Tibial nerve (tissue), 4 donors: ENCODE measurements around the gene RPN2. TPM values are rescaled to one million over a fixed set of nuclear protein-coding genes. Genes with fewer than 3 reads are reported as not detected.

Experiments used
- DNase-seq, 2 donors: peaks; one replicate each; pipeline ENCODE4 v3.0.0-alpha.2; 2019; ENCODE audit warnings: low spot score in 2 of 2
- H3K27ac ChIP-seq, 4 donors: fragments of 200-600 bp; sonication (generic) in 3 of 4; one replicate each; pipeline ENCODE4 v1.5.1; 2017 to 2019; ENCODE audit warnings: mild to moderate bottlenecking in 1 of 4
- H3K27me3 ChIP-seq, 2 donors: fragments of 200-600 bp; sonication (generic) in 1 of 2; one replicate each; pipeline versions ENCODE4 v1.5.1 to v1.6.0; 2017 to 2019
- H3K36me3 ChIP-seq, 3 donors: fragments of 200-600 bp; sonication (generic); one replicate each; pipeline ENCODE4 v1.5.1; 2018 to 2019
- H3K4me1 ChIP-seq, 4 donors: fragments of 200-600 bp; sonication (generic) in 3 of 4; one replicate each; pipeline ENCODE4 v1.5.1; 2017 to 2019
- H3K4me3 ChIP-seq, 4 donors: fragments of 200-600 bp; sonication (generic) in 3 of 4; one replicate each; pipeline ENCODE4 v1.5.1; 2017 to 2019; ENCODE audit warnings: mild to moderate bottlenecking in 1 of 4, moderate library complexity in 1 of 4
- H3K9me3 ChIP-seq, 4 donors: fragments of 200-600 bp; sonication (generic) in 3 of 4; one replicate each; pipeline ENCODE4 v1.5.1; 2017 to 2019
- CTCF ChIP-seq, 5 experiments: fragments of 200-600 bp in 3 of 5; fragments of 450-650 bp in 2 of 5; sonication (generic) in 3 of 5; IDR thresholded peaks; one replicate each; pipeline ENCODE4 v1.5.1; 2016 to 2019; ENCODE audit warnings: antibody characterized with exemption in 5 of 5, mild to moderate bottlenecking in 3 of 5, moderate library complexity in 2 of 5
- EP300 ChIP-seq, 2 donors: sonication (generic); formaldehyde crosslinking; IDR thresholded peaks; one replicate each; pipeline ENCODE4 v1.6.1; 2017; ENCODE audit warnings: antibody characterized with exemption in 2 of 2, mild to moderate bottlenecking in 1 of 2
- POLR2A ChIP-seq, 2 donors: fragments of 450-650 bp; IDR thresholded peaks; one replicate each; pipeline ENCODE4 v1.6.1; 2017; ENCODE audit warnings: antibody characterized with exemption in 2 of 2, mild to moderate bottlenecking in 2 of 2, moderate library complexity in 2 of 2
- WGBS, 2 donors: methylation state at CpG; one replicate each; pipeline ENCODE4 v1.1.5; 2018; 5-methylcytosine and 5-hydroxymethylcytosine counted together
- total RNA-seq, 4 donors: library from RNA; depleted of rRNA; stranded (reverse); fragments of >200 nt; gene quantifications; one replicate each; pipeline ENCODE4 v1.1.0, GENCODE V29; 2016

RPN2 gene
- total RNA-seq, 4 donors from 2014 or later, result 87.7 to 124 (median 101) TPM

- 48% methylated on average over 6 of the region's 6 CpGs for WGBS, 2 donors
- Histone ChIP-seq H3K9me3 (no peaks in the 10 kb centered on the region), H3K36me3 (peaks cover 4 to 99% (median 45%) of the 10 kb centered on the region in 3 donors), H3K27ac (no peak overlapping the region), H3K4me1 (peaks cover 0 to 4% (median 0%) of the 10 kb centered on the region in 4 donors), H3K27me3 (no peaks in the 10 kb centered on the region), H3K4me3 (no peak overlapping the region)
- no peak for DNase-seq
- TF ChIP-seq CTCF (IDR thresholded peaks at IDR 0.05) (no peak), EP300 (IDR thresholded peaks at IDR 0.05) (no peak), POLR2A (IDR thresholded peaks at IDR 0.05) (no peak)
Observed at GRCh38 chr20:37235065-37235464, 55.9 kb downstream of the RPN2 start.

GRCh38 chr20:37236462-37236861 lies 57.3 kb downstream of the RPN2 start:
- 70 to 80% methylated on average over 4 of the region's 4 CpGs for WGBS, 2 donors
- Histone ChIP-seq H3K9me3 (no peaks in the 10 kb centered on the region), H3K4me3 (no peak overlapping the region), H3K27me3 (no peaks in the 10 kb centered on the region), H3K27ac (no peak overlapping the region), H3K36me3 (peaks cover 2 to 99% (median 42%) of the 10 kb centered on the region in 3 donors), H3K4me1 (peaks cover 0 to 10% (median 0%) of the 10 kb centered on the region in 4 donors)
- TF ChIP-seq EP300 (IDR thresholded peaks at IDR 0.05), result no peak
- no peak for TF ChIP-seq CTCF (IDR thresholded peaks at IDR 0.05)
- TF ChIP-seq POLR2A (IDR thresholded peaks at IDR 0.05), result no peak
- DNase-seq, result no peak

GRCh38 chr20:37237656-37238055 lies 58.5 kb downstream of the RPN2 start:
- no peaks in the 10 kb centered on the region for H3K27me3 ChIP-seq
- TF ChIP-seq EP300 (IDR thresholded peaks at IDR 0.05) (no peak), CTCF (IDR thresholded peaks at IDR 0.05) (no peak), POLR2A (IDR thresholded peaks at IDR 0.05) (no peak)
- DNase-seq, result no peak
- H3K27ac ChIP-seq, result no peak overlapping the region
- WGBS, 2 donors, result 89 to 93% methylated on average over 5 of the region's 5 CpGs
- H3K4me3 ChIP-seq, result no peak overlapping the region
- peaks cover 0 to 11% (median 0%) of the 10 kb centered on the region in 4 donors for H3K4me1 ChIP-seq
- H3K36me3 ChIP-seq, result peaks cover 2 to 98% (median 42%) of the 10 kb centered on the region in 3 donors
- H3K9me3 ChIP-seq, result no peaks in the 10 kb centered on the region

- WGBS, 2 donors, result 89 to 92% methylated on average over 6 of the region's 6 CpGs
- Histone ChIP-seq H3K4me3 (no peak overlapping the region), H3K4me1 (peaks cover 0 to 14% (median 0%) of the 10 kb centered on the region in 4 donors), H3K27me3 (no peaks in the 10 kb centered on the region), H3K36me3 (peaks cover 2 to 98% (median 42%) of the 10 kb centered on the region in 3 donors), H3K9me3 (no peaks in the 10 kb centered on the region), H3K27ac (no peak overlapping the region)
- no peak for DNase-seq
- TF ChIP-seq EP300 (IDR thresholded peaks at IDR 0.05), result no peak
- TF ChIP-seq POLR2A (IDR thresholded peaks at IDR 0.05), result no peak
- TF ChIP-seq CTCF (IDR thresholded peaks at IDR 0.05), result no peak
Observed at GRCh38 chr20:37238426-37238825, 59.3 kb downstream of the RPN2 start.

- peaks cover 0 to 20% (median 0%) of the 10 kb centered on the region in 4 donors for H3K4me1 ChIP-seq
- no peak for DNase-seq
- TF ChIP-seq EP300 (IDR thresholded peaks at IDR 0.05) (no peak), POLR2A (IDR thresholded peaks at IDR 0.05) (no peak), CTCF (IDR thresholded peaks at IDR 0.05) (no peak)
- H3K4me3 ChIP-seq, result no peak overlapping the region
- 86 to 92% methylated on average over 1 of the region's 1 CpG for WGBS, 2 donors
- H3K27me3 ChIP-seq, result no peaks in the 10 kb centered on the region
- H3K9me3 ChIP-seq, result no peaks in the 10 kb centered on the region
- H3K27ac ChIP-seq, result no peak overlapping the region
- H3K36me3 ChIP-seq, result peaks cover 2 to 98% (median 38%) of the 10 kb centered on the region in 3 donors
Observed at GRCh38 chr20:37238935-37239451, 59.9 kb downstream of the RPN2 start.
